ENCODE measurements around the gene FAM174C.

DNA sequence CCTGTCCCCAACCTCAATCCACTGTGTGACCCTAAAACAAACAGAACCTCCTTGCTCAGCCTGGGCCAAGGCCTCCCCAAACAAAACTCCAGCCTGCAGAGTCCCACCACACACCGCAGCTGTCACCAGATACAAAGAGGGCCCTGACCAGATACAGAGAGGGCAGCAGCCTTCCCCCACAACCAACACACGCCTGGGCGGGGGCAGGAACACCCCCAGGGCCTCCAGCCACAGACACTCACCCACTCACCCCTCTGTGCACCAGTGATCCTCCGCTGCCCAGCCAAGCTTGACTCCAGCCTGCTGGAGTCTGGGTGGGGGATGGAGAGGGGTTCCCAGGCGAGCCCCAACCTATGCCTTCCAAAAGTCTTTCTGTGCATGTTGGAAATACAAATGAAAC is 12.1 kb upstream of the FAM174C start:
- TF ChIP-seq, protein P1, sequence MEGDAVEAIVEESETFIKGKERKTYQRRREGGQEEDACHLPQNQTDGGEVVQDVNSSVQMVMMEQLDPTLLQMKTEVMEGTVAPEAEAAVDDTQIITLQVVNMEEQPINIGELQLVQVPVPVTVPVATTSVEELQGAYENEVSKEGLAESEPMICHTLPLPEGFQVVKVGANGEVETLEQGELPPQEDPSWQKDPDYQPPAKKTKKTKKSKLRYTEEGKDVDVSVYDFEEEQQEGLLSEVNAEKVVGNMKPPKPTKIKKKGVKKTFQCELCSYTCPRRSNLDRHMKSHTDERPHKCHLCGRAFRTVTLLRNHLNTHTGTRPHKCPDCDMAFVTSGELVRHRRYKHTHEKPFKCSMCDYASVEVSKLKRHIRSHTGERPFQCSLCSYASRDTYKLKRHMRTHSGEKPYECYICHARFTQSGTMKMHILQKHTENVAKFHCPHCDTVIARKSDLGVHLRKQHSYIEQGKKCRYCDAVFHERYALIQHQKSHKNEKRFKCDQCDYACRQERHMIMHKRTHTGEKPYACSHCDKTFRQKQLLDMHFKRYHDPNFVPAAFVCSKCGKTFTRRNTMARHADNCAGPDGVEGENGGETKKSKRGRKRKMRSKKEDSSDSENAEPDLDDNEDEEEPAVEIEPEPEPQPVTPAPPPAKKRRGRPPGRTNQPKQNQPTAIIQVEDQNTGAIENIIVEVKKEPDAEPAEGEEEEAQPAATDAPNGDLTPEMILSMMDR (conservative IDR thresholded peaks at IDR 0.05 in 1 of 2, IDR thresholded peaks at IDR 0.05 in 1 of 2; ENCODE audit: extremely low read depth in 1 of 2, insufficient read depth in 1 of 2, low read depth in 1 of 2, low read length in 2 of 2), result no peak
- no peak for TF ChIP-seq EZH2 (IDR thresholded peaks at IDR 0.05; ENCODE audit: borderline replicate concordance, low read length)
